ENCODE measurements around the gene ZCCHC17.
"Not testable (repeated sequence)": the region's sequence is repeated elsewhere in the genome, so short reads cannot be mapped to it uniquely, and the experiment has no call there.

Gene ZCCHC17, protein sequence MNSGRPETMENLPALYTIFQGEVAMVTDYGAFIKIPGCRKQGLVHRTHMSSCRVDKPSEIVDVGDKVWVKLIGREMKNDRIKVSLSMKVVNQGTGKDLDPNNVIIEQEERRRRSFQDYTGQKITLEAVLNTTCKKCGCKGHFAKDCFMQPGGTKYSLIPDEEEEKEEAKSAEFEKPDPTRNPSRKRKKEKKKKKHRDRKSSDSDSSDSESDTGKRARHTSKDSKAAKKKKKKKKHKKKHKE

DNA sequence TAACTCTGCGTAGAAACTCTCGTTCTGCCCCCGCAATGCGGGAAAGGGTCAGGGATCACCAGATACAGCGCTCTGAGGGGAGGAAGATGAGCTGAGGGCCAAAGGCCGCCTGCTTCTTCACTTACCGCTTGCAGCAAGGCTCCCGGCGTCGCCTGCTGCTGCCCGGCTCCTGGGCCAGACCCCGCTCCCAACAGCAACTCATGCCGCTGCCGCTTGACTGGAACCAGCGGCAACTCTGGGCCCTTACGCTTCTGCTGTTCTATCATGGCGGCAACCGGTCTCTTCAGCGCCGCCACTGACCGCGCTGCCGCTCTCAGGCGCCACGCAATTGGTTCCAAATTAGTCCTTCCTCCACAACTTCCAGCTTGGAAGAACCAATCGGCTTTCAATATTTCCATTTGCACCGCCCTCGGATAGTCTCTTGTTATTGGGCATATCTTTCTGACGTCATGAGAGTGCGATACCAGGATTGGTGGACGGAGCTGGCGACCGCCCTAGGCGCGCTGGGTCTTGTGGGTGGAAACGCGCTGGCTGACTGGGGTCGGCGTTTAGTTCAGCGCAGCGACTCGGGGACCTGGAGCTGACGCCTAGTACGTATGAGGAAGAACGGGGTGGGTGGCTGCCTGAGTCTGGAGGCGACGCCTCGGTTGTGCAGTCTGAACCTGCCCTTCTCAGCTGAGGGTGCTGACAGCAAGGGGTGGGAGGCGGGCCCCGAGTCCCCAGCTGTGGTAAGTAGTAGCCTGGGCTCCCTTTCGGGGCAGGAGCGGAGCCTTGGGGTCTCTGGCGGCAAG, at the start of gene ZCCHC17, which contains the start of gene SNRNP40:
Gene ZCCHC17, plus strand, starts transcription at position 547 of the 791 bp plus-strand sequence. CDS start 13,067 bp downstream, outside the sequence.
Gene SNRNP40, minus strand, starts transcription at position 303 of the 791 bp plus-strand sequence. Its CDS starts 37 bp downstream, at position 266.
- DNase-seq, result peak; percentile 99

DNA sequence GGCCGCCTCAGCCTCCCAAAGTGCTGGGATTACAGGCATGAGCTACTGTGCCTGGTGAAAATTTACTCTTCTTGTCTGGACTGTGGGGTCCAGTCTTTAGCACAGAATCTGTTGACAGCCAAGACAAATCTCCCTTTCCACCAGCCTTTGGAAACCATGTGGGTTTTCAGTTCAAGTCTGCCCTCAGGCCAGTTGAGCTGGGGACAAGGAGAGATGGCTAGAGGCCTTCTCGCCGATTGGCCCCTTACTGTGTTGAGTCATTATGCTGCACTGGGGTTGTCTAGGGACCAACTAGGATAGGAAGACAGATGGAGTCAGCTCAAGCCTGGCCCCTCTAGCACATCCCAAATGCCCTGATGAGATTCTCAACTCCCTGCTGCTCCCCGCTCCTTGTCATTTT, 48.6 kb upstream of the ZCCHC17 start:
- no peak for DNase-seq

DNA sequence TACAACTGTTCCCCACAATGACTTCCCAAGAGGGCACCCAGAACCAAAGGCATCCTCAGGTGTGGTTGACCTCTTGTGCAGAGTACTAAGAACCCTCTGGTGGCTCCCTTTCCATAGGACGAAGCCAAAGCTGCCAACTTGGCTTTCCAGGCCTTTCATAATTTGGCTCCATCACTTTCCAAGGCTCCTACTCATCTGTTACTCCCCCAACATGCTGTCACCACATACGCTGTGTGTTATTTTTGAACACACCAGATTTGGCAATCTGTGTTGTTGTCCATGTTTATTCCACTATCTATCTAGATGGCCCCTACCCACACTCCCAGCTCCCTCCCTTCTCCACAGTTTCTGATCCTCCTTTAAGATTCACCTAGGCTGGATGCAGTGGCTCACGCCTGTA, 47.0 kb upstream of the ZCCHC17 start:
- DNase-seq, result no peak

DNA sequence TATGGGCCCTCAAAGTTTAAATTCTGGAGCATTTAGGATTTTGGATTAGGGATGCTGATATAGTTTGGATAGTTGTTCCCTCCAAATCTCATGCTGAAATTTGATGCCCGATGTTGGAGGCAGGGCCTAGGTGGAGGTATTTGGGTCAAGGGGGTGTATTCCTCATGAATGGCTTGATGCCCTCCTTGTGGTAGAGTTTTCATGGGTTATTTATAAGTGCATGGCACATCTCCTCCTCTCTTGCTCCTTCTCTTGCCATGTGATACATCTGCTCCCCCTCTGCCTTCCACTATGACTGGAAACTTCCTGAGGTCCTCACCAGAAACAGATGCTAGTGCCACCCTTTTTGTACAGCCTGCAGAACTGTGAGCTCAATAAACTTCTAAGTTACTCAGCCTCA, 39.6 kb upstream of the ZCCHC17 start:
- no peak for DNase-seq

DNA sequence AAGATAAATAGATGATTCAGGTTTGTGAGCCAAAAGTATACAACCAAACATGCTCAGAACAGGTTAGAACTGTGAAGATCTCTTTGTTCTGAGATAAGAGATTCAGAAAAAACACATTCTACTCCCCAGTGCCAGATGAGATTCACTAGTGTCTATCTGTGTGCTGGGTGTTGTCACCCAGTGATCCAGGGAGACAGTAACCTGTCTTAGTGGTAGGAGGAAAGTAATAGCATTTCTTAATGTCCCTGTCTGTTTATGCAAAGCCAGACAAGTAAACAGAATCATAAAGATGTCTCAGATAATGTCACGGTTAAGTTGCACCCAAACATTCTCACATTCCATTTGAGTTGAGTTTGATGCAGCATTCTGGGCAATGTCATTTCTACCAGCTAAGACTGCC, 38.3 kb upstream of the ZCCHC17 start:
- no peak for DNase-seq

DNA sequence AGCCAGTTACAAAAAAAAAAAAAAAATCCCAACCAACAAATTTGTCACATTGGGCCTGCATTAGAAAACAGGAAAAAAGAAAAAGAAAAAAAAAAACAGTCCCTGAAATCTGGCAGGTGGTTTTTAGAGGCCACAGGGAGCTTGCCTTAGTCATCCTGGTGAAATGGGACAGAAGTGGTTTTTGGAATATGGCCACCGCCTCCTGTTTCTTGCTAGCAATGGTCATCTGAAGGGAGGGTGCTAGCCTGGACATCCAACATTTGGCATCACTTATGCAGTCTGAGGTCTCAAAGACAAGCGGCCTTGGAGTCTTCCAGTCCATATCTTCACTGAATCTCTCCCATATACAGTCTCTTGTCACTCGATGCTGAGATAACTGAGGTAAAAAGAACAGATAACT, 37.1 kb upstream of the ZCCHC17 start:
- no peak for DNase-seq

DNA sequence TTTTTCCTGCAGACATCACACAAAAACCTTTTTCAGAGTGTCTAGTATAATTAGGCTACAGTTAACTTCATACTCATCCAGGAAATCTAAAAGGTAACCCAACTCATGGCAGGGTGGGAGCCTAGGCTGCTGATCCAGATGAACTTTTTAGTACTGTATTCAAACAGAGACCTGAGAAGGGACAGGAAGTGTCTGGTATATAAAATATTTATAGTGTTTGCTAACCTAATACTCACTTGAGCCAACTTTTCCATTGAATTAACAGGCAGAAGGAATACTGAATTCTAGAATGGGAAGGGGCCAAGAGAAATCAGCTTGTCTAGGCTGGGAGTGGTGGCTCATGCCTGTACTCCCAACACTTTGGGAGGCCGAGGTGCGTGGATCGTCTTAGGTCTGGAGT, 34.9 kb upstream of the ZCCHC17 start:
- DNase-seq, result no peak

DNA sequence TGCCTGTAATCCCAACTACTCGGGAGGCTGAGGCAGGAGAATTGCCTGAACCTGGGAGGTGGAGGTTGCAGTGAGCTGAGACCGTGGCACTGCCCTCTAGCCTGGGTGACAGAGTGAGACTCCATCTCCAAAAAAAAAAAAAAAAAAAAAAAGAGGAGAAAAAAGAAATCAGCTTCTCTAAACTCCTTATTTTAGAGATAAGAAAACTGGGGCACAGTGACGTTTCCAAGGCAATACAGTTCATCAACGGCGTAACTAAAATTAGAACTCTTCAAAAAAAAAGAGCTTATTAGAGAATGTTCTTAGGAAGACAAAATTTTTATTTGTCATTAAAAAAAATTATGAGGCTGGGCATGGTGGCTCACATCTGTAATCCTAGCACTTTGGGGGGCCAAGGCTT, 34.4 kb upstream of the ZCCHC17 start:
- DNase-seq, result not testable (repeated sequence)

DNA sequence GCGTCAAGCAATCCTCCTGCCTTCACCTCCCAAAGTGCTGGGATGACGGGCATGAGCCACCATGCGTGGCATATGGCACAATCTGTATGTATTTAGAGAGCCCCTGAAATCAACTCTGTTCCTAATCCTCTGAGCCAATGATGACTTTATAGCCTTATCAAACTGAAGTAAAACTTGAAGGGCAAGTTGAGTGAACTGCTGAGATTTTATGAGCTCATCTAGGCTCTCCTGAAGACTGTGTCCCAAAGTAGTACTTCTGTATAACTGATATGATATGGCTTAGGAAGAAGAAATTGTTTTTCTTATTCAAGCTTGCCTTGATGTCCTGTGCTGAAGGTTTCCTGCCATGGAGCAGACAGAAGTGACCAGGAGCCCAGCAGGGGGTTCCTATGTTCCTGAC, 33.4 kb upstream of the ZCCHC17 start:
- DNase-seq, result no peak

DNA sequence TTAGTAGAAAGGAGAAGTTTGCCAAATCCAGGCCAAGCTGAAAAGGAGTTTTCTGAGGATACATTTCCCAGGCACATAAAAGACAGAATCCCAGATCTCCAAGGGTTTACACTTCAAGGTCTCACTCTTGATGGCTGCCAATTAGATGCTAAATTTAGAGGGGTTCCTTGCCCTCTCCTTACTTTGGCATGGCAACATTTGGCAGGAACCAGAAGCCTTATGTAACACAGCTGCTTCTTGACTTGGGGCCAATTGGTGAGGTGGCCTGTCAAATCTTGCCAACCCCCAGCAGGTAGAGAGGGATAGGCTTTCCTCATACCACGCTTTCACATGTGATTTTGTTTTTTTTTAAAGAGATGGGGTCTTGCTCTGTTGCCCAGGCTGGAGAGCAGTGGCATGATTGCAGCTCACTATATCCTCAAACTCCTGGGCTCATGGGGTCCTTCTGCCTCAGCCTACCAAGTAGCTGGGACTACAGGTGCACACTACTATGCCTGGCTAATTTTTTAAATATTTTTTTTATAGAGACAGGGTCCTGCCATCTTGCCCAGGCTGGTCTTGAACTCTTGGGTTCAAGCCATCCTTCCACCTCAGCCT, 31.9 kb upstream of the ZCCHC17 start:
- no peak for DNase-seq

DNA sequence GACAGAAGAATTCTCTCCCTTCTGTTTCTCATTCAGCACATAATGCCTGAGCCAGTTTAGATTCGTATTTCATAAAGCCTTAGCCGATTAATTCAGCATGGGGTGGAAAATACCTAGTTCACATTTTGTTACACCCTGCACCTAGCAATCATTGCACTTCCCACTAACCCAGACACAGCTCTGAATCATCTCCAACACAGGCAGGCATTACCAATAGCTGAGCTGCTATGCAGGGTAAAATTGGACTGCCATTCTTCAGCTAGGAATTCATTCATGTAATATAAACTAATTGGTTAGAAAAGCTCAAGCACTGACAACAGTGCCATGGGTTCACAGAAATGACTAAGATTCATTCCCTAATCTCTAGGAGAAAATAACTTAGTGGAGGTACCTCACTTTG, 30.3 kb upstream of the ZCCHC17 start:
- no peak for DNase-seq

DNA sequence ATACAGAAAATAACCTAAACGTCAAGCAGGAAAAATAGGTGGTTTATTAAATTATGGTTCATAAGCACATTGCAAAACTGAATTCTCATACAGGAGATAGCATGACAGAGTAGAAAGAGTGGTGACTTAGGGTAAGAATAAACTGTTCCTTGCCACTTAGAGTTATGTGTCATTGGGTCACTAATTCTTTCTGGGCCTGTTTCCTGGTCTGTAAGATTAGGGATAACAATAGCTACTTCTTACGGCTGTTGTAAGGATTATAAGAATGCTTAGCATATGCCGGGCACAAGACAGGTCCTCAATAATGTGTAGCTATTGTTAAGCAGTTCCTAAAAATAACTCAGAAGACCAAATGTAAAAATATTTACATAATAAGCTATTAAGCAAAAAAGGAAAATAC, 24.5 kb upstream of the ZCCHC17 start:
- DNase-seq, result no peak

DNA sequence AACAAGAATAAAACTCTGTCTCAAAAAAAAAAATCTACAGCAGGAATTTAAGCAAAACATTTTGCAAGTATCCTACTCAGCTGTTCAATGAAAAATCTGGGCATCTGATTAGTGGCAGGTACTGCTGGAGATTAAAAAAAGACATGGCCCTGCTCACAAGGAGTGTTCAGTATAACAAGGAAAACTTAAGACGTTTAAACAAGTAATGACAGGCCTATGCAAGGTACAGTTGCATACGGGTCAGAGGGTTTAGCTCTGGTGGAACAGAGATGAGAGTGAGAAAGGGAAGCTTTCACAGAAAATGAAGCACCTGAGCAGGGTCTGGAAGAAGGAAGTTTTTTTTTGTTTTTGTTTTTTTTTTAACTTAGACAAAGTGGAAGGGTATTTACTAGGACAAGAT, 23.2 kb upstream of the ZCCHC17 start:
- no peak for DNase-seq

DNA sequence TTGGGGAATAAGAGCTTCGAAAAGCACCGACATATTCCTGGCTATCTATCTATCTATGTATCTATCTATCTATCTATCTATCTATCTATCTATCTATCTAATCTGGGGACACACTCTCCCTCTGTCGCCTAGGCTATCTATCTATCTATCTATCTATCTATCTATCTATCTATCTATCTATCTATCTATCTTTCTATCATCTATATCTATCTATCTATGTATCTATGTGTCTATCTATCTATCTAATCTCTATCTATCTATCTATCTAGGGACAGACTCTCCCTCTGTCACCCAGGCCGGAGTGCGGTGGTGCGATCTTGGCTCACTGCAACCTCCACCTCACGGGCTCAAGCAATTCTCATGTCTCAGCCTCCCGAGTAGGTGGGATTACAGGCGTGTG, 14.4 kb upstream of the ZCCHC17 start:
- not testable (repeated sequence) for DNase-seq

DNA sequence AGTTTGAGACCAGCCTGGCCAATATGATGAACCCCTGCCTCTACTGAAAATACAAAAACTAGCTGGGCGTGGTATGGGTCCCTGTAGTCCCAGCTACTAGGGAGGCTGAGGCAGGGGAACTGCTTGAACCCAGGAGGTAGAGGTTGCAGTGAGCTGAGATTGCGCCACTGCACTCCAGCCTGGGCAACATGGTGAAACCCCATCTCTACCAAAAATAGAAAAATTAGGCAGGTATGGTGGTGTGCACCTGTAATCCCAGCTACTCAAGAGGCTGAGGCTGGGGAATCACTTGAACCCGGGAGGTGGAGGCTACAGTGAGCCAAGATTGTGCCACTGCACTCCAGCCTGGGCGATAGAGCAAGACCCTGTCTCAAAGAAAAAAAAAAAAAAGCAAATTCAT, 9.0 kb upstream of the ZCCHC17 start:
- not testable (repeated sequence) for DNase-seq

DNA sequence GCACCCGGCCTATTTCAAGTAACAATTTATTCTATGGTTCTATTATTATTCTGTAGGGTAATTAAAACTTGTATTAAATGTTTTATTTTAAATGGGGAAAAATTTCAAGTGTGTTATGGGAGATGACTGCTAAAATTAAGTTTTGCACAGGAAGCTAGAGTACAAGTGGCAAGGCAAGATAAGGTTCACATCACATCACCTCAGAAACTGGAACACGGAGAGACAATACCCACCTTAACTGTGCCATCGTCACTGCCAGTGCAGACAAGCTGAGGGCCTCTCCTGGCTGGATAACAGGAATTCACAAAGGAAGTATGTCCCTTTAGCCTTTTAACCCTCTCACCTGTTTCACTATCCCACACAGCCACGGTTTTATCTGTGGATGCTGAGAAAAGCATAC, 7.8 kb upstream of the ZCCHC17 start:
- no peak for DNase-seq

DNA sequence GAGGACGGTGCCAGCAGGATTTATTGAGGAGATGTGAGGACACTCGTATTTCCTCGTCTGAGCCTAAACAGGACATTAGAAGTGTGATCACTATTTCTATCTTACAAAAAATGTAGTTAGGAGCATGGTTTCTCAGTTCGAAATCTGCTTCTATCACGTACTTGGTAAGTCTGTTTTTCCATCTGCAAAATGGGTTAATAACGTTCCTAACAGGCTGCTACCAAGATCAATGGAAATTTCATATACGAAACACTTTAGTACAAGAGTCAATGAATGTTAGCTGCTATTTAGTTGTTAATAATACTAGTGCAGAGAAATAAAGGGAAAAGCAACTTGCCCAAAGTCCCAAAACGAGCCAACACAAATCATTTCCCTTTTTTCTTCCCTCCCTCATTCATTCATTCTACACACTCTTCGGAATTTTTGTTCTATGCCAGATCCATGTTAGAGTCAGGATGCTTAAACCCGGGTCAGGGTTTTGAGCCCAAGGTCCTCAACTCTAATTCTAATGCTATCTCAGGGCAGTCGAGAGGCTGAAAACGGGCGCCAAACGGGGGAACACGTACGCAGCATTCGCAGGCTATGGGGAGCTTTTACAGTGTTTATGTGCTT, 852 bp upstream of the ZCCHC17 start:
- DNase-seq, result no peak

DNA sequence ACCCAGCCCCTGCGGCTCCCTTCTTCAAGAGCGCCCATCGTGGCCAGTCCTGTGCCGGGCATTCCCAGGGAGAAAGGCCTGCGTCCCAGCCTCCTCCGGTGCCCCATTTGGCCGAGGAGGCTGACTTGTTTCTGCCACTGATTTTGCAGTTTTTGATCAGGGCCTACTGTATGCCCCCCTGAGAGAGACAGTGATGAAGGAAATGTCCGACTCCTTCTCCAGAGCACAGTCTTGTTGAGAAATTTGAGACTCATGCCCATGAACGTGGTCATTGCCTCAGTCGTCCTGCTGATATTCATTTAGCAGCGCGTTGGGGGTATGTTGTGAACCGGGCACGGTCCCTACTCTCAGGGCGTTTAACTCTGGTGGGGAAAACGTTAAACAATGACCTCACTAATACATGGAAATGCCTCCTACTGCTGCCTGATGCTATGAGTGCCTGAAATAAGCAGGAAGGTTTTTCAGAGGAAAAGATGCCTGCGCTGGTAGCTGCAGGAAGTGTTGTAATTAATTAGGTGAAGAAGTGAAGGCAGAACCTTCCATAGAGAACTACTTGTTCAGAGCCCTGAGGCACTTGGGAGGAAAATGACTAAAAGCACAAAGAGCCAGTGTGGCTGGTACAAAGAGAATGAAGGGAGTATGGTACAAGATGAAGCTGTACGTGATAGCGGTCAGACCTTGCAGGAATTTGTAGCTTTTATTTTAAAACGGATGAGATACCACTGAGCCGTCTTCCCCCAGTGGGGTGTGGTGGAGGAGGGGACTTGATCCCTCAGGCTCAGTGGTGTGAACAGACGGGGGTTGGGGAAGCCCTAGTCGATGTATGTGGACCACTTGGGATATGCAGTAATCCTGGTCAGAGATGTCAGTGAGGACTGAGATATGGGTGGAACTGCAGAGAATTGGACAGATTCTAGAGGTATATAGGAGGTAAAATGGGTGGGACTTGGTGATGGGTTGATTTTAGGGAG, 730 bp downstream of the ZCCHC17 start:
- DNase-seq, result no peak

DNA sequence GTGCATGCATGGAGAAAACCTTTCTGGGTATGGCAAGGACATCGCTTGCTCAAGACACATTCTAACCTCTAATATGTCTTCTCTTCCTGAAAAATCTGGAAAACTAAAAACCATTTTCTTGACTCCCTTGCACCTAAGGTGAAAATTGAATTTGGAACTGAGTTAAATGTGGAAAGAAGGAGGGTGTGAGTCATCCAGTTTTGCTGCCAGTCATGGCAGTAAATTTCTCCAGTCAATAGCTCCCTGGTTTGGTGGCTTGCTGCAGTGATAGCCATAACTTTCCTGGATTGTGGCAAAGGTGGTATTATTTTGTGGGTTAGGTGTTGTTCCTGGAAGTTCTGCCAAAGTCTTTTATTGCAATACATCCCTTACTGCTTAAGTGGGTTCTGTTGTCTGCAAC, 2.5 kb downstream of the ZCCHC17 start:
- DNase-seq, result no peak

DNA sequence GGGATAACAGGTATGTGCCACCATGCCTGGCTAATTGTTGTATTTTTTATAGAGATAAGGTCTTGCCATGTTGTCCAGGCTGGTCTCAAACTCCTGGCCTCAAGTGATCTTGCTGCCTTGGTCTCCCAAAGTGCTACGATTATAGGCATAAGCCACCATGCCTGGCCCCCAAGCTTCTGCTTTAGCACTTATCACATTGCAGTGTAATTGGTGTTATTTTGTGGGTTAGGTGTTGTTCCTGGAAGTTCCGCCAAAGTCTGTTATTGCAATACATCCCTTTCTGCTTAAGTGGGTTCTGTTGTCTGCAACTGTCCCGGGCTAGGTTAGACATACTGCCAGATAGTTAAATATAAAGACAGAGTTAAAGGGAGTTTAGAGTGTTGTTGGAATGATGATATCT, 3.4 kb downstream of the ZCCHC17 start:
- no peak for DNase-seq

DNA sequence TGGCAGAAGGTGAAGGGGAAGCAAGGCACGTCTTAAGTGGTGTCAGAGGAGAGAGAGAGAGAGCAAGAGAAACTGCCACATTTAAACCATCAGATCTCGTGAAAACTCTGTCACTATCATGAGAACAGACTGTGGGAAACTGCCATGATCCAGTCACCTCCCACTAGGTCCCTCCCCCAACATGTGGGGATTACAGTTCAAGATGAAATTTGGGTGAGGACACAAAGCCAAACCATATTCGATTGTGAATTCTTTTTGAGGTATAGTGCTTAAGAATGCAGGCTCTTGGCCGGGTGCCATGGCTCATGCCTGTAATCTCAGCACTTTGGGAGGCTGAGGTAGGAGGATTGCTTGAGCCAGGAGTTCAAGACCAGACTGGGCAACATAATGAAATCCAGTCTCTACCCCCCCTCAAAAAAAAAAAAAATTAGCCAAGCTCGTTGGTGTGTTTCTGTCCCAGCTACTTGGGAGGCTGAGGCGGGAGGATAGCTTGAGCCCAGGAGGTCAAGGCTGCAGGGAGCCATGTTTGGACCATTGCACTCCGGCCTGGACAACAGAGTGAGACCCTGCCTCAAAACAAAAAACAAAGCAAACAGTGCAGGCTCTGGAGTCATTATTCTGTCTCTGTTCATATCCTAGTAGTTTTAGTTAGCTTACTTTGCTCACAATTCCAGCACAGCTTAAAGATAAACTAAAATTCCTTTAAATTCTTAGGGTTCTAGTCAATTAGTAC, 6.0 kb downstream of the ZCCHC17 start:
- no peak for DNase-seq

DNA sequence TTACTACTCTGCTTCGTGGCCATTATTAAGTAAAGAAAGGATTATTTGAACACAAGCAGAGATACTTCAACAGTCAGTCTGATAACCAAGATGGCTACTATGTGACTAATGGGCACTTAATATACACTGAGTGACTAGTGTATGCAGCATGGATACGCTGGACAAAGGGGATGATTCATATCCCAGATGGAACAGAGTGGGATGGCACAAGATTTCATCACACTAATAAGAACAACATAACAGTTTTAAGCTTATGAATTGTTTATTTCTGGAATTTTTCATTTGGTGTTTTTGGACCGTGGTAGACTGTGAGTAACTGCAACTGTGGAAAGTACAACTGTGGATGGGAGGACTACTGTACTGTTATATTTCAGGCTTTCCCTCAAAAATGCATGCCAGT, 9.4 kb downstream of the ZCCHC17 start:
- DNase-seq, result no peak
